Neuron (in vitro differentiated cells): Measurements from ENCODE around the gene FCN3.

ENCODE experiments used
- H2AFZ ChIP-seq: one replicate; pipeline ENCODE4 v1.6.1; 2013; ENCODE audit warnings: low read depth, mild to moderate bottlenecking, inconsistent platforms, low read length, moderate library complexity
- H3K27me3 ChIP-seq: one replicate; pipeline ENCODE4 v1.6.1; 2013; ENCODE audit warnings: low read length; ENCODE audit not compliant: insufficient read depth
- H3K36me3 ChIP-seq: one replicate; pipeline ENCODE4 v1.6.1; 2013; ENCODE audit warnings: low read length; ENCODE audit not compliant: insufficient read depth
- H3K4me1 ChIP-seq: one replicate; pipeline ENCODE4 v1.6.1; 2013; ENCODE audit warnings: low read length; ENCODE audit not compliant: insufficient read depth
- H3K4me3 ChIP-seq: 2 replicates; pipeline ENCODE4 v1.5.1; 2013; ENCODE audit warnings: mild to moderate bottlenecking, low read length, moderate library complexity
- H3K9me3 ChIP-seq: one replicate; pipeline ENCODE4 v1.6.1; 2013; ENCODE audit warnings: low read length

FCN3 gene

DNA sequence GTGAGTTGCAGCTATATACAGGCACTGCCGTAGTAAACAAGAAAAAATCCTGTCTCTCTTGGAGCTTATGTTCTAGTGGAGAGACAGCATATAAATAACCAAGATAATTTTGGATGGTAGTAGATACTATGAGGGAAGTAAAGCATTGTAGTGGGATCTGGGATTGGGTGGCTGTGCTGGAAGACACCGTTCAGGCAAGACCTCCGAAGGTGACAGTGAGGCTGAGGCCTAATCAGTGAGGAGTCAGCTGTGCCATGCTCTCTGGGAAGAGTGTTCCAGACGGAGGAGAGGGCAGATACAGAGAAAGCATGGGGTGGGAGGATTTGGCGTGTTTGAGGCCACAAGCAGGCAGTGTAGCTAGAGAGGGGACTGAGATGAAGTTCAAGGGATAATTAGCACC, 46.7 kb downstream of the FCN3 start:
- Histone ChIP-seq H3K4me3 (no peak overlapping the region), H3K36me3 (peaks cover 68% of the 10 kb centered on the region)

DNA sequence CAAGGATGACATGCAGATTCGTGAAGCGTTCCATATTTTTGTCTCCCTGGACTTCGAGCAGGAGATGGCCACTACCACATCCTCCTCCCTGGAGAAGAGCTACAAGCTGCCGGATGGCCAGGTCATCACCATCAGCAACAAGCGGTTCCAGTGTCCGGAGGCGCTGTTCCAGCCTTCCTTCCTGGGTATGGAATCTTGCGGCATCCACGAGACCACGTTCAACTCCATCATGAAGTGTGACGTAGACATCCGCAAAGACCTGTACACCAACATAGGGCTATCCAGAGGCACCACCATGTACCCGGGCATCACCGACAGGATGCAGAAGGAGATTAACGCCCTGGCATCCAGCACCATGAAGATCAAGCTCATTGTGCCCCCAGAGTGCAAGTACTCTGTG, 49.3 kb downstream of the FCN3 start:
- Histone ChIP-seq H3K4me1 (peaks cover 10% of the 10 kb centered on the region), H3K9me3 (no peaks in the 10 kb centered on the region), H3K36me3 (peaks cover 44% of the 10 kb centered on the region), H3K27me3 (no peaks in the 10 kb centered on the region), H3K4me3 (no peak overlapping the region), H2AFZ (no peak overlapping the region)

More for the DNA sequence above, 46.7 kb downstream of the FCN3 start:
- Histone ChIP-seq H3K9me3 (no peaks in the 10 kb centered on the region), H3K27me3 (no peaks in the 10 kb centered on the region), H3K4me1 (peaks cover 8% of the 10 kb centered on the region), H2AFZ (no peak overlapping the region)

DNA sequence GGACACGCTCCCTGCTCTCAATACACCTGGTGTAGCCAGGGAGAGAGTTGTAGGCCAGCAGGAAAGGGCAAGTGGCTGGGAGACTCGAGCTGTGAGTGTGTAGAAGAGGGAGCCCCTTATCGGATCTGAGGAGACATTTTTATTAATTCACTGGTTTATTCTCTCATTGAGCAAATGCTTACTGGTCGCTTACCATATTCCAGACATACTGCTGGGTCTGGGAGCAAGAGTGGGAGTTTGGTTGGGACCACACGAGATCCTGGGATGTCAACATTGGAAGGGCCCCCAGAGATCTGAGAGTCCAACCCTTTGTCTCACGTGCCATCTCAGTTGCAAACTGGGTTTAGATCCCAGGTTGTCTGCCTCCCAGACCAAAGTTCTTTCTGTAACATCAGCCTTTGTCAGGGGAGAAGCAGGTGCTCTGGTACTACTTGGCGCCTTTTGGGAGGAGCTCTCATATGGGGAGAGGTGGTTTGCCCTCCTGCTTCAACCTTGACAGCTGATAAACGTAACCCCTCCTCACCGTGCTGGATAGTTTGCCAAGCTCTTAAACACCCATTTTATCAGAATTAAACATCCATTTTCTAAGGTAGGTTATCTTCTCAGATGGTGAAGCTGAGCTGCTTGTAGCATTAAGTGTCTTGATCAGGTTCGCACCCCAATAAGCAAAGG, 51.9 kb downstream of the FCN3 start:
- Histone ChIP-seq H3K9me3 (no peaks in the 10 kb centered on the region), H3K27me3 (no peaks in the 10 kb centered on the region), H3K4me1 (peaks cover 21% of the 10 kb centered on the region), H3K4me3 (peak overlapping the region; percentile 88), H3K36me3 (peaks cover 32% of the 10 kb centered on the region), H2AFZ (no peak overlapping the region)

DNA sequence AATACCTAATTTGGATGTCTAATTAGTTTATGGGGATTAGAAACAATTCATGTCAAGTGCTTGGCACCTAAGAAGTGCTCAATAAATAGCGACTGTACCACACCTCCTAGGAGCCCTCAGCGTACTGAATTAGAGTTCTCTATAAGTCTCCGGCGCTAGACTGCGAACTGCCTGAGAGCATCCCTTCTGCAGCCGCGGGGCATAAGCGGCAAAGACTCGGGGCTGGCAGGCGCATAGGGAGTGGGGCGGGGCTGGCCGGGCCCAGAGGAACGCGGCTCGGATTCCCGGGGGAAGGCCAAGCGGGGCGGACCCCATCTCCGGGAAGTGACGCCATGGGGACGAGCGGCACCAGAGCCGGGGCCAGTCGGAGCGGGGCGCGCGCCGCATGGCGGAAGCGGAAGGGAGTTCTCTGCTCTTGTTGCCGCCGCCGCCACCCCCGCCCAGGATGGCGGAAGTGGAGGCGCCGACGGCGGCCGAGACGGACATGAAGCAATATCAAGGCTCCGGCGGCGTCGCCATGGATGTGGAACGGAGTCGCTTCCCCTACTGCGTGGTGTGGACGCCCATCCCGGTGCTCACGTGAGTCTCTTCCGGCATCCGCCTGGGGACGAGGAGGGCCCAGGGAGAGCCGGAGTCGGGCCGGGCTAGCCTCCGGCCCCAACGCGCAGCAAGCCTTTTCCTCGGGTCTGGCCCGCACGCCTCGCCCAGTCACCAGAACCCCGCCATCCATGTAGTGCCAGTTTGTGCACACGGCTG, 52.6 kb downstream of the FCN3 start, which contains the start of gene TMEM222:
TSS of gene TMEM222 (plus strand) at position 351 of the 756 bp plus-strand sequence. CDS start at position 386, 35 bp downstream.
- no peaks in the 10 kb centered on the region for H3K9me3 ChIP-seq
- H2AFZ ChIP-seq = peak within 1 kb of the TSS; percentile 77
- H3K36me3 ChIP-seq = peaks cover 27% of the 10 kb centered on the region
- no peaks in the 10 kb centered on the region for H3K27me3 ChIP-seq
- H3K4me3 ChIP-seq = peak within 1 kb of the TSS; percentile 88
- H3K4me1 ChIP-seq = peaks cover 23% of the 10 kb centered on the region
